ENCODE results near the gene COBLL1. TPM values are rescaled to one million over a fixed set of nuclear protein-coding genes. Genes with fewer than 3 reads are reported as not detected.

The COBLL1 gene
- total RNA-seq, 2 experiments from 2014 or later, result not detected

DNA sequence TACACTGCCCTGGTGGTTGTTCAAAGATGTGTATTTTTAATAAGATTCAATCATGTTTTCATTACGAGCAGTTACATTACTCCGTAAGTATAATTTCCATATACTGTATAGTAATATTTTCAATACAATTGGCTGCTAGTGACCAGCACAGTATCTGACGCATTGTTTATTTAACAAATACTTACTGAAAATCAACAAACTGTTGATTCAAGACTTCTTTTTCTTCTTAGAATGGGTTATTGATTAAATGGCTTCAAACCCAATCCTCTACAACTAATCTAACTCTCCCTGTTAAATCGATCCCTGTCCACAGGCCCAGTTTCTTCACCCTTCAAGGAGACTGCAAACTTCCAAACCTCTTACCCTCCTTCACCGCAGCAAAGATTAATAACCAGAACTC, 18.5 kb downstream of the COBLL1 start:
- CTCF ChIA-PET, result no interaction called here
- Mint-ChIP-seq H3K27ac (no peak overlapping the region), H3K9me3 (ENCODE audit: low read depth) (no peaks in the 10 kb centered on the region), H3K27me3 (no peaks in the 10 kb centered on the region), H3K36me3 (no peaks in the 10 kb centered on the region), H3K4me3 (no peak overlapping the region), H3K4me1 (no peaks in the 10 kb centered on the region)
- ATAC-seq (no peak), DNase-seq (no peak)

DNA sequence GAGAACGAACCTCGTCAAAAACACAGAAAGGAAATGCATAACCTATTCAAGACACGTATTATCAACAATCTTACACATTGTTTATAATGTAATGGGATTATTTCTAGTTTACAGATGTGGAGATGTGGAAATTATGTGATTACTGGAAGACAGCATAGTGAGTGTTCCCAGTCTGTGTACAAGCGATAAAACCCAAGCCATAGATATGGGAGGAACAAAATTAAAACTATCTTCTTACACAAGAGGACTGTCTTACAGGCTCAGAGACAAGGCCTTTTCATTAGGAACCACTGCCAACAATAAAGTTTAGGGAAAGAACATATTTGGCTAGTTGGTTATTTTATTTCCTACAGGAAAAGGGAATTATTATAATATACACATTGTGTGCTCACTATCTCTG, 20.3 kb downstream of the COBLL1 start:
- Mint-ChIP-seq H3K36me3 (no peaks in the 10 kb centered on the region), H3K4me3 (no peak overlapping the region), H3K27ac (no peak overlapping the region), H3K9me3 (ENCODE audit: low read depth) (no peaks in the 10 kb centered on the region), H3K27me3 (no peaks in the 10 kb centered on the region), H3K4me1 (no peaks in the 10 kb centered on the region)
- no peak for DNase-seq
- CTCF ChIA-PET, result no interaction called here
- ATAC-seq, result no peak

DNA sequence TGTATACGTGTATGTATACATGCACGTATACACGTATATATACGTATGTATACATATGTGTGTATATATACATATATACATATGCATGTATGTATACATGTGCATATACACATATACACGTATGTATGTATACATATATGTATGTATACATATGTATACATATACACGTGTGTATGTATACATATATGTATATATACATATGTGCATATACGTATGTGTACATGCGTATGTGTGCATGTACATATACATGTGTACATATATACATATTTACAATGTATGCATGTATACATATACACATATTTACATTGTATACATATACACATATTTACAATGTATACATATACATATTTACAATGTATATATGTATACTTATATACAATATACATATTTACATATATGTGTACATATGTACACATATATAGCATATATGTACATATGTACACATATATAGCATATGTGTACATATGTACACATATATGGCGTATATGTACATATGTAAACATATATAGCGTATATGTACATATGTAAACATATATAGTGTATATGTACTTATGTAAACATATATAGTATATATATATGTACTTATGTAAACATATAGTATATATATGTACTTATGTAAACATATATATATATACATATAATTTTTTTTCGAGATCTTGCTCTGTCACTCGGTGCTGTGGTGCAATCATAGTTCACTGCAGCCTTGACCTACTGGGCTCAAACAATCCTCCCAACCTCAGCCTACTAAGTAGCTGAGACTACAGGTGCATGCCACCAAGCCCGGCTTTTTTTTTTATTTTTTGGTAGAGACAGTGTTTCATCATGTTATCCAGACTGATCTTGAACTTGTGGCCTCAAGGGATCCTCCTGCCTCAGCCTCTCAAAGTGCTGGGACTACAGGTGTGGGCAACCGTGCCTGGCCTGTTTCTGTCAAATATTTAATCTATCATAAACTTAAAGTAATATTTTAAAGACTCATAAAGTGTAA, 23.2 kb downstream of the COBLL1 start:
- Mint-ChIP-seq H3K4me1 (no peaks in the 10 kb centered on the region), H3K4me3 (no peak overlapping the region), H3K27me3 (no peaks in the 10 kb centered on the region), H3K36me3 (no peaks in the 10 kb centered on the region), H3K27ac (no peak overlapping the region), H3K9me3 (ENCODE audit: low read depth) (no peaks in the 10 kb centered on the region)
- DNase-seq (no peak), ATAC-seq (no peak)
- CTCF ChIA-PET, result no interaction called here

DNA sequence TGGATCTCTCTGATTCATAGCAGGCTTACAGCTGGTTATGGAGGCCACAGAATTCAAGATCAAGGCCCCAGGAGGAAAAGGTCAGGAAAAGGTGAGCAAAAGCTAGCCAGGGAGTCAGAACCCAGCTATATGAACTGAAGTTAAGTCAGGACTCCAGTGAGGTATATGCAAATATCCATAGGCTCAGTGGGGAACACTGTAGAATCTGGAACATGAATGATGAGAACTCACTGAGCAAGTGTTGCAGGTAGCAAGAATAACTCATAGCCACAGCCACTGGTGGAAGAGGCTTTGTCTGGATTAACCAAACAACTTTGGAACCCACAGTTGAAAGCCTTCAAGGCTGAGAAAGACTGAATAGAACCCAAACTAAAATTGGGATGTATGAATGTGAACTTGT, 24.7 kb downstream of the COBLL1 start:
- Mint-ChIP-seq H3K36me3 (no peaks in the 10 kb centered on the region), H3K4me3 (no peak overlapping the region), H3K27ac (no peak overlapping the region), H3K4me1 (no peaks in the 10 kb centered on the region), H3K9me3 (ENCODE audit: low read depth) (no peaks in the 10 kb centered on the region), H3K27me3 (no peaks in the 10 kb centered on the region)
- no peak for DNase-seq
- CTCF ChIA-PET, result no interaction called here
- no peak for ATAC-seq

DNA sequence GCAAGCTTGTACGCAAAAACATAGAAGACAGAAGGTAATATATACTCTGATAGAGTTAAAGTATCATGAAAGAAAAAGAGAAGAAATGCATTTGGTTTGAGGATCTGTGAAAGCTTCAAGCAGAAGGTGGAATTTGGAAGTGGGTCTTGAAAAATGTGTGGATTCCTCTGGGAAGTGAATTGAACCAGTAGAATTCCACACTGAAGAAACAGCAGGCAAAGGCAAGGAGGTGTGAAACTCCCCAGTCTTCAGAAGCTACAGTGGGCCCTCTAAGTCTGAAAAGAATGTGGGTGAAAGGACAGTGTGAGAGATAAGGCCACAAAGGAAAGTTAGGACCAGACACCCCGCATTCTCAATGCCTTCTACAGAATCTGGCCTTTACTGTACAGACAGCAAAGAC, 25.6 kb downstream of the COBLL1 start:
- no peak overlapping the region for H3K27ac Mint-ChIP-seq
- ATAC-seq (no peak), DNase-seq (no peak)
- no peaks in the 10 kb centered on the region for H3K36me3 Mint-ChIP-seq
- H3K4me3 Mint-ChIP-seq, result no peak overlapping the region
- H3K27me3 Mint-ChIP-seq, result no peaks in the 10 kb centered on the region
- CTCF ChIA-PET, result no interaction called here
- no peaks in the 10 kb centered on the region for H3K4me1 Mint-ChIP-seq
- H3K9me3 Mint-ChIP-seq (ENCODE audit: low read depth), result no peaks in the 10 kb centered on the region

DNA sequence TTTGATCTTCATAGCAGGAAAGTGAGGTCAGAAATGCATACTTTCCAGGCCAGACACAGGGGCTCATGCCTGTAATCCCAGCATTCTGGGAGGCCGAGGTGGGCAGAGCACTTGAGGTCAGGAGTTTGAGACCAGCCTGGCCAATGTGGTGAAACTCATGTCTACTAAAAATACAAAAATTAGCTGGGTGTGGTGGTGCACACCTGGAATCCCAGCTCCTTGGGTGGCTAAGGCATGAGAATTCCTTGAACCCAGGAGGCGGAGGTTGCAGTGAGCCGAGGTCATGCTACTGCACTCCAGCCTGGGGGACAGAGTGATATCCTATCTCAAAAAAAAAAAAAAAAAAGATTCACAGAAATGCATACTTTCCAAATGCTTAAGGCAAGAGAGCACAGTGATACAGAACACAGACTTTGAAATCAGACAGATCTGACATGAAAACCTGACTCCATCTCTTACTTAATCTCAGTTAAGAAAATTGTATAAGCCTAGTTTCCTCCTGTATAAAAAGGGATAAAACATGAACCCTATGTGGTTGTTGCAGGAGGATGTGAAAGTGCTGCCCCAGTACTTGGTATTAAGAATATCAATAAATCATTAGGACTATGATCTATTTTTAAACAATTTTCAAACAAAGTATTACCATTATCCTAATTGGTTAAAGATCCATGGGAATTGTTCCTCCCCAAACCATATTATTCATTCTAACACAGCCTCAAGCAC, 26.4 kb downstream of the COBLL1 start:
- H3K4me1 Mint-ChIP-seq, result no peaks in the 10 kb centered on the region
- ATAC-seq (no peak), DNase-seq (no peak)
- H3K36me3 Mint-ChIP-seq, result no peaks in the 10 kb centered on the region
- H3K27me3 Mint-ChIP-seq, result no peaks in the 10 kb centered on the region
- CTCF ChIA-PET, result interaction anchor here (0.7 kb wide), 1 partner anchor 31 kb away, joined by 3 read pairs; no protein-coding TSS in a partner anchor
- H3K4me3 Mint-ChIP-seq, result no peak overlapping the region
- H3K27ac Mint-ChIP-seq, result no peak overlapping the region
- no peaks in the 10 kb centered on the region for H3K9me3 Mint-ChIP-seq (ENCODE audit: low read depth)

DNA sequence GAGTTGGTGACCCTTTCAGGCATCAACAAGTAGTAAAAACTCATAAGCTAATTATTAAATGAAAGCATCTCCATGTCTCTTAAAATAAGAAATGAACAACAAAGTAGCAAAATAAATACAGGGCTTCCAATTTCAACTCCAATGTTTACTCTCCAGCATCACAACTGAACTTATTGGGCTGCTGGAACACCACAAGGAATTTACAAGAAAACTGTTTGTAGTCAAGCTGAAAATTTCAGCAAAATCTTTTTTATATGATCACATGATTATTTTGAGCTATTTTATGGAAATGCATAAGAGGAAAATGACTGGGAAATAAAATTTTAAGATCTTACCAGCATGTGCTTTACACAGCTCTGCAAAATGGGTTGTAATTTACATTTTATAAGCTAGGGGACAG, 28.1 kb downstream of the COBLL1 start:
- Mint-ChIP-seq H3K9me3 (ENCODE audit: low read depth) (no peaks in the 10 kb centered on the region), H3K4me3 (no peak overlapping the region), H3K27me3 (no peaks in the 10 kb centered on the region), H3K36me3 (no peaks in the 10 kb centered on the region), H3K27ac (no peak overlapping the region), H3K4me1 (no peaks in the 10 kb centered on the region)
- DNase-seq (no peak), ATAC-seq (no peak)
- CTCF ChIA-PET, result no interaction called here

DNA sequence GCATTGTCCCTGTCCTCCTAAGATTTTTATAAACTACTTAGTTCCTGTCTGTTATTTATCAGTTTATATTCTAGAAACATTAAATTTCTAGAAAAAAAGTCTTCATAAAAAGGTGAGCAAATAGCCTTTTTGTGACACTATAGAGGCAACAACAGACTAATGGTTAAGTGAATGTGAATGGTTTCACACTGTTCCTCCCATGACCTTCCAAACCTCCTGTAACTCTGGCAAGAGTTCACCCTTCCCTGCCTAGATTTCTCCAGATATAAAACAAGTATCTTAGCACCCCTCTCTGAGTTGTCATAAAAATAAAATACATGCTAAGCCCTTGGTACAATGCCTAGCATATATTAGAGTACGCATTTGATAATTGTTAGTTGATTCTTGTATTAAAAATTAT, 29.2 kb downstream of the COBLL1 start:
- no peak for DNase-seq
- Mint-ChIP-seq H3K27ac (no peak overlapping the region), H3K4me1 (no peaks in the 10 kb centered on the region), H3K4me3 (no peak overlapping the region), H3K27me3 (no peaks in the 10 kb centered on the region), H3K36me3 (no peaks in the 10 kb centered on the region), H3K9me3 (ENCODE audit: low read depth) (no peaks in the 10 kb centered on the region)
- CTCF ChIA-PET, result no interaction called here
- ATAC-seq, result no peak

DNA sequence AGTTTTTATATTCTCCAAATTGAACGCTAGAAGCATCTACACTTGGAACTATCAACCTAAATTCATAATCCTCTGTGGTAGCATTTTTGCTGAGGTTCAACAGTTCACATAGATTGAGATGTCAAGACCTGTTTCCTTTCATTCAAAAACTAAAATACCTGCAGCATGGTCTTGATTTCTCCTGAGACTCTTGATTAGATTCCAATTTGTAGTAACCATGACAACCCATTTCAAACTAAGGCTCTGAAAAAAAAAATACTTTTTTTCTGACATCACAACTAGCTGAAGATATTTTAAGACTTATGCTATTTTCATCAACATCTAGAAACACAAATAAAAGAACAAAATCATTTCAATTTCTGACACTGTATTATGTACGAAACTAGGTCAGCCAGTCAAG, 29.8 kb downstream of the COBLL1 start:
- Mint-ChIP-seq H3K4me3 (no peak overlapping the region), H3K36me3 (no peaks in the 10 kb centered on the region), H3K4me1 (no peaks in the 10 kb centered on the region), H3K9me3 (ENCODE audit: low read depth) (no peaks in the 10 kb centered on the region), H3K27ac (no peak overlapping the region), H3K27me3 (no peaks in the 10 kb centered on the region)
- ATAC-seq (no peak), DNase-seq (no peak)
- CTCF ChIA-PET, result no interaction called here

DNA sequence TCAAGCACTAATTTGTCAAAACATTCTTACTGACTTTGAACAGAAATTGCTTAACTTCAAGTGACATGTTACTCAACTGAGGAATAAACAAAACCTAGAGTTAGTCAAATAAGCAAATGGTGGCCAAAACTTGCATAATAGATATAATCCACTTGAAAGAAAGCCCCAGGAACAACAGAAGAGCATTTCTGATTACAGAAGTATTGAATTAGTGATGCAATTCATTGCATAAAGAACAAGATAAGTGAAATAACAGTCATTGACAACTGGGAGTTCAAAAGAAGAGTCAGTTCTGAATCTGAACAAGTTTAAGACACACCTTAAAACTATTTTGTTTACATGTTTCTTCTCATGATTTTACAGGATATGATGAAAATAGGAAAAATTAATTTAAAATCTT, 30.8 kb downstream of the COBLL1 start:
- Mint-ChIP-seq H3K27me3 (no peaks in the 10 kb centered on the region), H3K4me3 (no peak overlapping the region), H3K36me3 (no peaks in the 10 kb centered on the region), H3K4me1 (no peaks in the 10 kb centered on the region), H3K27ac (no peak overlapping the region), H3K9me3 (ENCODE audit: low read depth) (no peaks in the 10 kb centered on the region)
- CTCF ChIA-PET, result no interaction called here
- ATAC-seq (no peak), DNase-seq (no peak)

DNA sequence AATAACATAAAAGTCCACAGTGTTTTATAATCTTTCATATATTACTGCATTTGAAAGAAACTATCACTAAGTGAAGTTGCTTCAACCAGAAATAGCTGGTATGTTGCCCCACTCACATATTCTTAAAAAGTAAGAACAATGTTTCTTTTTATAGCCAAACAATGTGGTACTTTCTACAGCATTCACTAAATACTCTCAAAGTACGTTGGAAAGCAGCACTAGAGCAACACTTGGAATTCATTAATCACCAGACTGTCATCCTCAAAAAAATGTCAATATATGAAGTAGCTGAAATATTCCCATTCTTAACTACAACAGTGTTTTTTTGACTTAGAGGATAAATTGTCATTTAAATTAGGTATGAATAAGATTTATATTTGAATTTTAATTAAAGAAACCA, 32.8 kb downstream of the COBLL1 start:
- DNase-seq, result no peak
- ATAC-seq, result no peak
- CTCF ChIA-PET, result no interaction called here
- Mint-ChIP-seq H3K27ac (no peak overlapping the region), H3K4me1 (no peaks in the 10 kb centered on the region), H3K4me3 (no peak overlapping the region), H3K27me3 (no peaks in the 10 kb centered on the region), H3K9me3 (ENCODE audit: low read depth) (no peaks in the 10 kb centered on the region), H3K36me3 (no peaks in the 10 kb centered on the region)

DNA sequence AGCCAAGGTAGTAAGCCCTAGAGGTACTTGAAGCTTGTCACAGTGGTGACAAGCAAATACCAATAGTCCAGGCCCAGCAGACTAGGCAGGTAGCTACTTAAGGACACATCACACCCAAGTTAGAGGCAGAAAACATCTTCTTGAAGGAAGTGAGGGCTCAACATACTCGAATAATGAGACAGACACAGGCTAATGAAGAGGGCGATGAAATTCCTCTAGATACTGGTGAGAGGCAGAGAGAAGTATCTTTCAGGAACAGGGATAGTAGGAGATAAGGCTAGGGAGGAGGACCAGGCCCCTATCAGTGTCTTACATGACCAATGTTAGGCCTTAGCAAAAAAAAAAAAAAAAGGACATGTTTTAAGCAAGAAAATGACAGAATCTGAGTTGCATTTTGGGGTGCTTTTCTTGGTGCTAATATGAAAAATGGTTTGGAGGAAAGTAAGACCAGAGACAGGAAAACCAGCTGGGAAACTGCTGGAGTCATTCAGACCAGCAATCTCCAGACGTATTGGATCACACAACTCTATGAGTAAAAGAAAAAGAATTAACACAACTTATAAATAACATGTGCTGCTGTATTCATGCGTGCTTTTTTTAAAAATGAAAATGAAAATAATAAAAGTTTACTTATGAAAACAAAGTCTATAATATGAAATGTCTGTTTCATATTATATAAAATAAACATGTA, 37.7 kb downstream of the COBLL1 start:
- Mint-ChIP-seq H3K27ac (no peak overlapping the region), H3K4me3 (no peak overlapping the region), H3K36me3 (no peaks in the 10 kb centered on the region), H3K27me3 (no peaks in the 10 kb centered on the region), H3K9me3 (ENCODE audit: low read depth) (no peaks in the 10 kb centered on the region), H3K4me1 (no peaks in the 10 kb centered on the region)
- CTCF ChIA-PET, result no interaction called here
- no peak for ATAC-seq
- DNase-seq, result no peak

DNA sequence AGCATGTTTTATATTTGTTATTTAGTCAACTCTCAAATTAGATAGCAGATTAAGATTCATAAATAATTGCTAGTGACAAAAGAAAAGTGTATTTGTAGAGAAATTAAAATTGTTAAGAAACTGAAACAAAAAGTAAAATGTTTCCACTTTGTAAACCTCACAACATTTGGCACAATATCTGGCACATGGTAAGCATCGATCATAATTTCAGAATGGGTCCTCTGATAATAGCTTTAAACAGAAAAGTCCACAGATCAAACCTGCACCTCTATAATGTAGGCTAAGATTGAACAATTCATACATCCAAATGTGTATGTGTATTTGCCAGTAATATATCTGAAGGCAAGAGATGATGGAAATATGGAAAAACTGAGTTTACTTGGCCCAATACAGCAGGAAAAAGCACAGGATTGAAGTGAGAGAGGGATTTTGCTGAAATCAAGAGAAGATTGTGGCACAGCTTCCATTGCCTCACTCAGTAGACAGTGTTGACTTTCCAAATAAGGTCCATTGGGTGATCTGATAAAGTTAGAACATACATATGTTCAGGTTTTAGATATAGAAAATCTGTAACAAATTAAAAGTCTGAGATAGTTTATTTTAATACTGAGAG, 39.4 kb downstream of the COBLL1 start:
- CTCF ChIA-PET, result no interaction called here
- Mint-ChIP-seq H3K4me3 (no peak overlapping the region), H3K27me3 (no peaks in the 10 kb centered on the region), H3K4me1 (no peaks in the 10 kb centered on the region), H3K27ac (no peak overlapping the region), H3K9me3 (ENCODE audit: low read depth) (peaks cover 2% of the 10 kb centered on the region), H3K36me3 (no peaks in the 10 kb centered on the region)
- DNase-seq, result no peak
- no peak for ATAC-seq
